ENCODE measurements around the gene CA5A. TPM values are rescaled to one million over a fixed set of nuclear protein-coding genes. Genes with fewer than 3 reads are reported as not detected.

The CA5A gene
- total and polyA plus RNA-seq, 9 of the 15 experiments (the other 6 are each of a cell fraction or from before 2014, with no cell fraction given) = not detected

GRCh38 chr16:87918866-87919680 lies 17.3 kb downstream of the CA5A start:
- Histone ChIP-seq H2AFZ (ENCODE audit: low read depth, low read length) (peak overlapping the region; percentile 74; the same call in 1 of the 2 replicates), H3K4me3 (no peak overlapping the region), H4K20me1 (replicated peaks; ENCODE audit: control insufficient read depth, insufficient read depth, low read length) (no peaks in the 10 kb centered on the region), H3K36me3 (ENCODE audit: control insufficient read depth, insufficient read depth, low read length) (no peaks in the 10 kb centered on the region), H3K9ac (ENCODE audit: insufficient read depth in 1 of 2, low read depth in 2 of 2, low read length in 2 of 2) (peak overlapping the region in 1 of 2 experiments; percentile 58; a peak in 2 of 4 replicates), H3K4me2 (ENCODE audit: insufficient read depth, low read length) (peak overlapping the region; percentile 46), H3K27me3 (ENCODE audit: control insufficient read depth in 2 of 2, insufficient read depth in 2 of 2, low read length in 2 of 2) (peaks cover 8 to 34% of the 10 kb centered on the region in 2 experiments; a peak in 4 of 5 replicates), H3K27ac (ENCODE audit: extremely low read depth, low read depth, low read length) (no peak overlapping the region), H3K4me1 (replicated peaks in 1 of 2; ENCODE audit: control insufficient read depth in 2 of 2, insufficient read depth in 2 of 2, low read length in 2 of 2) (peaks cover 10 to 31% of the 10 kb centered on the region in 2 experiments; a peak in 4 of 5 replicates), H3K9me1 (ENCODE audit: control insufficient read depth, insufficient read depth, low read length) (no peaks in the 10 kb centered on the region), H3K79me2 (ENCODE audit: control insufficient read depth, insufficient read depth, low read length) (no peaks in the 10 kb centered on the region), H3K9me3 (replicated peaks; ENCODE audit: control insufficient read depth, insufficient read depth, low read depth, low read length) (no peaks in the 10 kb centered on the region)
- intact Hi-C loops (cut with micrococcal nuclease) (no loop called here), in situ Hi-C loops (cut with MboI) (no loop called here)
- ATAC-seq = peak; percentile 31; the same call in 2 of the 3 replicates
- ChIA-PET CTCF (ENCODE audit: low intra/inter-chr PET ratio) (no interaction called here), POLR2A (interaction anchor here (0.7 to 1.0 kb wide), 4 partner anchors 19 to 754 kb away, joined by 3 to 4 read pairs (median 3); no protein-coding TSS in a partner anchor)
- 29% methylated on average over 37 of the region's 37 CpGs for WGBS (ENCODE audit: insufficient coverage, low coverage, missing lambda C conversion rate)
- no peak for DNase-seq (ENCODE audit: extremely low read depth in 1 of 4, low spot score in 3 of 4)
- peak; percentile 62 for FAIRE-seq
- BruUV-seq (replicated peaks) = no TSS peak
- TF ChIP-seq NFIC (IDR thresholded peaks at IDR 0.05) (peak; percentile 54), ZNF263 (CRISPR knock-in tag; IDR thresholded peaks at IDR 0.05; ENCODE audit: borderline replicate concordance) (peak; percentile 62; the same call in 1 of the 2 replicates), HDGF (IDR thresholded peaks at IDR 0.05) (no peak), MGA (IDR thresholded peaks at IDR 0.05) (peak; percentile 64), C11orf30 (IDR thresholded peaks at IDR 0.05; ENCODE audit: low read depth) (peak; percentile 50; the same call in 1 of the 2 replicates), NFE2 (IDR thresholded peaks at IDR 0.05; ENCODE audit: low read depth) (peak; percentile 61), POLR2H (tag; IDR thresholded peaks at IDR 0.05; ENCODE audit: low read depth) (no peak), MAFG (tag; conservative IDR thresholded peaks at IDR 0.05) (peak; percentile 59), ZNF253 (CRISPR knock-in tag; conservative IDR thresholded peaks at IDR 0.05) (no peak), CTBP1 (IDR thresholded peaks at IDR 0.05; ENCODE audit: borderline replicate concordance) (peak; percentile 15; the same call in 1 of the 2 replicates)
- TF ChIP-seq, protein P1, sequence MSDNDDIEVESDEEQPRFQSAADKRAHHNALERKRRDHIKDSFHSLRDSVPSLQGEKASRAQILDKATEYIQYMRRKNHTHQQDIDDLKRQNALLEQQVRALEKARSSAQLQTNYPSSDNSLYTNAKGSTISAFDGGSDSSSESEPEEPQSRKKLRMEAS (CRISPR knock-in tag; IDR thresholded peaks at IDR 0.05) = peak; percentile 49

Measured in K562 (cell line).